ENCODE data around the gene GDE1.

GDE1 gene

GRCh38 chr16:19472482-19472881, 49.4 kb downstream of the GDE1 start:
- TF ChIP-seq BACH2 (CRISPR knock-in tag; IDR thresholded peaks at IDR 0.05; ENCODE audit: borderline replicate concordance), result no peak
- TF ChIP-seq ARNTL (CRISPR knock-in tag; IDR thresholded peaks at IDR 0.05; ENCODE audit: borderline replicate concordance, low read depth), result no peak
- TF ChIP-seq PPARA (CRISPR knock-in tag; IDR thresholded peaks at IDR 0.05; ENCODE audit: borderline replicate concordance), result no peak
- TF ChIP-seq CREB5 (CRISPR knock-in tag; IDR thresholded peaks at IDR 0.05; ENCODE audit: low read depth), result no peak
- no peak for TF ChIP-seq RARB (CRISPR knock-in tag; IDR thresholded peaks at IDR 0.05)
- TF ChIP-seq ZNF70 (CRISPR knock-in tag; IDR thresholded peaks at IDR 0.05), result no peak
- no peak for TF ChIP-seq POU6F1 (CRISPR knock-in tag; IDR thresholded peaks at IDR 0.05; ENCODE audit: borderline replicate concordance, low read depth)
- TF ChIP-seq ZNF565 (CRISPR knock-in tag; conservative IDR thresholded peaks at IDR 0.05; ENCODE audit: low read depth), result no peak
- no peak for TF ChIP-seq SNAI2 (CRISPR knock-in tag; IDR thresholded peaks at IDR 0.05)
- no peak for TF ChIP-seq OSR1 (CRISPR knock-in tag; IDR thresholded peaks at IDR 0.05)
- no peak for TF ChIP-seq TOX (CRISPR knock-in tag; IDR thresholded peaks at IDR 0.05; ENCODE audit: borderline replicate concordance)
- TF ChIP-seq ZC3H10 (CRISPR knock-in tag; IDR thresholded peaks at IDR 0.05), result no peak
- TF ChIP-seq ZNF8 (CRISPR knock-in tag; IDR thresholded peaks at IDR 0.05), result no peak
- no peak for TF ChIP-seq CSRNP3 (CRISPR knock-in tag; IDR thresholded peaks at IDR 0.05)
- no peak for TF ChIP-seq ESRRG (CRISPR knock-in tag; IDR thresholded peaks at IDR 0.05)
- TF ChIP-seq GLIS3 (CRISPR knock-in tag; IDR thresholded peaks at IDR 0.05), result no peak
- TF ChIP-seq TSHZ2 (CRISPR knock-in tag; IDR thresholded peaks at IDR 0.05), result no peak
- TF ChIP-seq PATZ1 (CRISPR knock-in tag; IDR thresholded peaks at IDR 0.05; ENCODE audit: borderline replicate concordance), result no peak

GRCh38 chr16:19468300-19468699, 53.6 kb downstream of the GDE1 start:
- no peak for TF ChIP-seq BACH2 (CRISPR knock-in tag; IDR thresholded peaks at IDR 0.05; ENCODE audit: borderline replicate concordance)
- no peak for ATAC-seq

More at GRCh38 chr16:19472482-19472881, 49.4 kb downstream of the GDE1 start:
- no peak for ATAC-seq

GRCh38 chr16:19463468-19464315, 58.2 kb downstream of the GDE1 start:
- no peak for ATAC-seq
- no peak for TF ChIP-seq ZFP30 (CRISPR knock-in tag; IDR thresholded peaks at IDR 0.05)
- no peak for TF ChIP-seq TCF4 (CRISPR knock-in tag; IDR thresholded peaks at IDR 0.05; ENCODE audit: borderline replicate concordance)
- TF ChIP-seq PATZ1 (CRISPR knock-in tag; IDR thresholded peaks at IDR 0.05; ENCODE audit: borderline replicate concordance), result no peak
- no peak for TF ChIP-seq RARB (CRISPR knock-in tag; IDR thresholded peaks at IDR 0.05)
- TF ChIP-seq ZNF8 (CRISPR knock-in tag; IDR thresholded peaks at IDR 0.05), result no peak
- no peak for TF ChIP-seq PPARA (CRISPR knock-in tag; IDR thresholded peaks at IDR 0.05; ENCODE audit: borderline replicate concordance)
- TF ChIP-seq GLIS3 (CRISPR knock-in tag; IDR thresholded peaks at IDR 0.05), result no peak
- TF ChIP-seq SNAI2 (CRISPR knock-in tag; IDR thresholded peaks at IDR 0.05), result no peak
- no peak for TF ChIP-seq ZNF565 (CRISPR knock-in tag; conservative IDR thresholded peaks at IDR 0.05; ENCODE audit: low read depth)
- no peak for TF ChIP-seq BACH2 (CRISPR knock-in tag; IDR thresholded peaks at IDR 0.05; ENCODE audit: borderline replicate concordance)
- TF ChIP-seq ZC3H10 (CRISPR knock-in tag; IDR thresholded peaks at IDR 0.05), result no peak
- TF ChIP-seq ZNF70 (CRISPR knock-in tag; IDR thresholded peaks at IDR 0.05), result no peak
- no peak for TF ChIP-seq CSRNP3 (CRISPR knock-in tag; IDR thresholded peaks at IDR 0.05)
- no peak for TF ChIP-seq ARNTL (CRISPR knock-in tag; IDR thresholded peaks at IDR 0.05; ENCODE audit: borderline replicate concordance, low read depth)
- TF ChIP-seq TOX (CRISPR knock-in tag; IDR thresholded peaks at IDR 0.05; ENCODE audit: borderline replicate concordance), result no peak

Measured in SK-N-SH treated with all-trans-retinoic acid at 6 μM for 48 hours (cell line).